DMS153 (cell line): ENCODE results near the gene CEPT1.
"Not testable (repeated sequence)": the region's sequence is repeated elsewhere in the genome, so short reads cannot be mapped to it uniquely, and the experiment has no call there.

ENCODE experiments used
- DNase-seq: peaks from one replicate; lab custom pipeline; 2025; lab: John Stamatoyannopoulos, UW

CEPT1 gene

DNA sequence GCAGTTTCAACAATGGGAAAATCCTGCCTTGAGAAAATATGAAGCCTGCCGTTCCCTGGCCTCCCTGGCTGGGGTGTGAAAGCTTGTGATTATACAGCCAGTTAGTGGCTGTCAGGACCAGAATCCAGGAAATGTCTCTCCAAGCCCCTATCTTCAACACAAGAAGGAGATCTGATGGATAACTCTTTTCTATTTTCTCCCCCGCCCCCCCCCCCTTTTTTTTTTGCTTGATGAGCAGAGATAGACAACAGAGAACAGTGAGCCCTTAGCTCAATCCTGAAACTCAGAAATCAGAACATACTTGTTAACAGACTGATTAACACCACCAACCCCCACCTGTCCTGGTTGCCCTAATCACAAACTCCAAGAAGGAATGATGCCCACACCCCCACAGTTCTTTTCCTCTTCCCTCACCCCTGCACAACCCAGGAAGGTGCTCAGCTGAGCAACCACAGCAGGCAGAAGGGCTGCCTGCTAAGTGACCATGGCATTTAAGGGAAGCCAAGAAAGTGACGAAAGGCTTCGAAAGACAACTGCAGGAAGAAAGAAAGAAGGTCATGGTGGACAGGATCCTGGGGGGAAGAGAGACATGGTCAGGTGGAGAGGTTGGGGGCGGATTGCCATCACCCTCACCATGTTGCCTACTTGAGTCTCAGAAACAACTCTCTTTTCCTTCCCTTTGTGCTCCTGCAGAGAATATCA, 72.8 kb downstream of the CEPT1 start:
- no peak for DNase-seq

DNA sequence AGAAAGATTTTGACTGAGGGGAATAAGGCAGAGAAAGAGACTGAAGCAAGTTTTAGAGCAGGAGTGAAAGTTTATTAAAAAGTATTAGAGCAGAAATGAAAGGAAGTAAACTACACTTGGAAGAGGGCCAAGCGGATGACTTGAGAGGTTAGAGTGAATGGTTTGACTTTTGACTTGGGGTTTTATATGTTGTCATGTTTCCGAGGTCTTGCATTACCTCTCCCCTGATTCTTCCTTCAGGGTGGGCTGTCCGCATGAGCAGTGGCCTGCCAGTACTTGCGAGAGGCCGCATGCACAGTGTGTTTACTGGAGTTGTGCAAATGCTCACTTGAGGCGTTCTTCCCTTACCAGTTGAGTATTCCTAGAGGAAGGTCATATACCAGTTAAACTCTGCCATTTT, 73.4 kb downstream of the CEPT1 start:
- no peak for DNase-seq

DNA sequence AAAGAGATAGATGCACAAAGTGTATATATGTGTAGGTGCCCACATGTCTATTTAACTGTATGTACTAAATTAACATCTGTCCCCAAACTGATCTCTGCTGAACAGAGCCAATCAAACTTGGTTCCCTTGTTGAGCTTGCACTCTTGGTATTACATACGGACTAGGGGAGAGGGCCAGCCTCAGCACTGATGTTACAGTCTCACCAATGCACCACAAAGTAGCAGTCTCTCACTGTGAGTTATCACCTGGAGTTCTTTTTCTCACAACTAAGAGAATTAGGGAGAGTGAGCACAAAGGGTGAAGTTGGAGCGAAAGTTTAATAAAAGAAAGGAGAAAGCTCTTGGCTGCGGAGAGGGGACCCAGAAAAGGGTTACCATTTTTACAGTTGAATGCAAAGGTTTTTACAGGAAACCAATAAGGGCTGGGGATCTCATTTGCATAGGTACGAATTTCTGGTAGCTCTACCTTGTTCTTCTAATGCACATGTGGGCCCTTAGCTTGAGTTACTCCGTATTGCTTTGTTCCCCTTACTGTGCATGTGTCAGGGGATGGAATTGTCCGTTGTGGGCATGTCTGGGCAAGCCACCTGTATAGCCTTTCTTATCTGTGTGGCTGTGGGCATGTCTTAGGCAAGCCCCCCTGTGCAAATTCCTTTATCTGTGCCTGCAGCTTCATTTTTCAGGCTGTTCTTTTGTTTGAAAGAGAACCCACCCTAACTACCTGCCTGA, 74.2 kb downstream of the CEPT1 start:
- no peak for DNase-seq

DNA sequence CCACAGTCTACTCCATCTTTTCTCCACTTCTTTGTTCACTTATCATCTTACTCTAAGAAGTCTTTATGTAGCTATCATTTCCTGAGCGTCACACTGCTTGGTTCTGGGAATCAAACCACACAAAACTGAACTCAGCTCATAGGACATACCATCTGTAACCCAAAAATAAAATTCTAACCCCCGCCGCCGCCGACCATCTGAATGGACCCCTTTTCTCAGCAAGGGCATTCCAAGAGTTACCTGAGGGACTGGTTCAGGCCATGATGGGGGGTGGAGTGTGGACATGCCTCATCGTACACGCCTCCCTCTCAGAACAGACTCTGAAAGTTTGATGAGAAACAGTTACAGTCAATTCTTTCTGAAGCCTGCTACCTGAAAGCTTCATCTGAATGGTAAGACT, 74.9 kb downstream of the CEPT1 start:
- no peak for DNase-seq

DNA sequence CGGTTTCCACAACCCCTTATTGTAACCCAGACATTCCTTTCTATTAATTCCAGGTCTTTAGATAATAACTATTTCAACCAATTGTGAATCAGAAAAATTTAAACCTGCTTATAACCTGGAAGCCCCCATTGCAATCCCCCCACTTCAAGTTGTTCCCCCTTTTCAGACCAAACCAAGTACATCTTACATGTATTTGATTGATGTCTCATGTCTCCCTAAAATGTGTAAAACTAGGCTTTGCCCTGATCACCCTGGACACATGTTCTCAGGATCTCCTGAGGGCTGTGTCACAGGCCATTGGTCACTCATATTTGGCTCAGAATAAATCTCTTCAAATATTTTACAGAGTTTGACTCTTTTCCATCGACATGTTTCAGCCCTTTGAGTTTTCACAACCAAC, 75.3 kb downstream of the CEPT1 start:
- DNase-seq = not testable (repeated sequence)

DNA sequence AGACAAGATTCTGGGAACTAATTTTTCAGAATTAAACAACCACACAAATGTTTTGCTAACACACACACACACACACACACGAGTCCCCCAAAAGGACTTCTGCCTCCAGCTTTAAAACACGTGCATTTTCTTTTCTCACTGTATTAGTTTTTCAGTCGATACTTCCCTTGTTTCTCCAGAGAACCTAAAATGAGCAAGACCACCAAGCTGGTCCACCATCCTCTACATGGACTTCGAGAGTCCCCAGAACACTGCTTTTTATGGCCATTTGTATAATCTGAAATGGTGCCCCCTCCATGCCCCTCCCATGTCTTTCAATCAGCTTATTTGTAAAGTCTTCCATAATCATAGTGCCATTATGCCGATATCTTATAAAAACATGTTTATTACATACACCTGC, 76.7 kb downstream of the CEPT1 start:
- no peak for DNase-seq

DNA sequence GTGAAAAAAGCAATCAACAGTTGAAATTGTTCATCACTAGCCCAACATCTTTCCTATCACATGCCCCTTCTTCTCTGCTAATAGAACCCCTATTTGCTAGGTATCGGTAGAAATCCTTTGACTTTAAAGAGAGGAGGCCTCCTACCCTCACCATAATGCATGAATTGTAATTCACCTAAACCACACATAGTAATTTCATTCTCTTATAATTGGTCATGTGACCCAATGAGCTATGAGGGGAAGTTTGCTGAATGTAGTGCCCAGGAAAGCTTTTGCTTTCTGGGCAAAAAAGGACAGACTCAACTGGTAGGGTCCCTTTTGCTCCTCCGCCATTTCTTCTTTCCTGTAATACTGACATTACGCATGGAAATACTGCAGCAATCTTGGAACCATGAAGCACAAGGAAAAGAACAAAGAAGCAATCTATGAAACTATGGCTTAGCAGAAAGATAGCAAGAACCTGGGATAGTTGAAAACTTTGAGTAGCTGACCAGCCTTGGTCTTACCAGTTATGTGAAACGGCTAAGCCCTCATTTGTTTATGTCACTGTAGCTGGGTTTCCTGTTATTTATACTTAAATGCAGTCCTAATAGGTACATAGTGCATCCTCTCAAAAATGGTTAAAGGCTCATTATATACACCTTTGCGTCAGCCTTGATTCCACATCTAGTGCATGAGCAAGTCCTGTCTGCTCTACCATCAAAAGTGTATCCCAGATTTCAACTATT, 77.3 kb downstream of the CEPT1 start:
- no peak for DNase-seq

DNA sequence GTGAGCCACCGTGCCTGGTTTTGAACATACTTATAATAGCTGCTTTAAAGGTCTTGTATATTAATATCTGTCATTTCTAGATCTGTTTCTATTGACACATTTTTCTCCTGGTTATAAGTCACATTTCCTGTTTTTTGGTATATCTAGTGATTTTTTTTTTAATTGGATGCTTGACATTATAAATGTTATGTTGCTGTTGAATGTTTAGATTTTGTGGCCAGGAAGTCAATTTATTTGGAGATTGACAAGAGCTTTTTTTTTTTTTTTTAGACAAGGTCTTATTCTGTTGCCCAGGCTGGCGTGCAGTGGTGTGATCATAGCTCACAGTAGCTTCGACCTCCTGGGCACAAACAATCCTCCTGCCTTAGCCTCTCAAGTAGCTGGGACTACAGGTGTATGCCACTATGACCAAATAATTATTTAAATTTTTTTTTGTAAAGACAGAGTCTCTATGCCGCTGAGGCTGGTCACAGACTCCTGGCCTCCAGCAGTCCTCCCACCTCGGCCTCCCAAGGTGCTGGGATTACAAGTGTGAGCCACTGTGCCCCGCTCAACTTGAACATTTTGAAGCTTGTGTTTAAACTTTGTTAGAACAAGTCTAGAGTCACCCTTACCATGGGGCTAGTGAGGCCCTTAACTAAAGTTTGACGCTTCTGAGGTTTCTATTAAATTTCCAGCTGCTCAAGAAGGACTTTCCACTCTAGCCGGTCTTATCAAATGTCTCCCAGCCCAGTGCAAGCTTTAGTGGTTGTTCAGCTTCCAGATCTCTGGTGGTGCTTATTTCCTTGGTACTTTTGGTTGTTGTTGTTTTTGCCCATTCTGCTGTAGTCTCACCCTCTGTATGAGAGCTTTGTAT, 78.9 kb downstream of the CEPT1 start:
- DNase-seq = no peak

DNA sequence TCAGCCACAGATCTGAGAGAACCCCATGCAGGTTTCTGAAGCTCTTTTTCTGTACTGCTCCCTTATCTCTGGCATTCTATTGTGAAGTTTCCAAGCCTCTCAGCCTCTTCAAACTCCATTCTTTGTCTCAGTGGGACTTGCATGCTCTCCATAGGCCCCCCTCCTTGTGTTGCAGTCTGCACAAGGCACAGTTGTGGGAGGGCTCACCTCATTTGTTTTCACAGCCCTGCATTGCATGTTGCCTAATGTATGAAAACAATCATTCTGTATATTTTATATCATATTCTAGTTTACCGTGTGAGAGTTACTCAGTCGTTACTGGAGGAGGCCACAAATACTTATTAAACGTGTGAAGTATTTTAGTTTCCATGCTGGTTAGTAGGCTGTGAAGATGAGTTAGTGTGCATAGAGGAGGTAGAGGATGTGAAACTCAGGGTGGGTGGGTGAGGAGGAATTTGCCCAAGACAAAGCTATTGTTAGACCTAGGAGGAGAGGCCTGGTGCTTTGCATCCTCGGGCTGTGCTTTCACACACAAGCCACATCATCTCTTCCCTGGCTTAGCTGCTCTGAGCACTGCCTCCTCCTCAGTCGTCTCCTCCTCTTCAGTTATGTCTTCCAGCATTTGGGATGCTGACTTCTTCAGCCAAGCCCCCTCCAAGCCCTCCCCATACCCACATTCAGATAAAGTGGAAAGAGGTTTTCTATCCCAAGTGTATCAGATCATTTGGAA, 79.7 kb downstream of the CEPT1 start:
- no peak for DNase-seq

DNA sequence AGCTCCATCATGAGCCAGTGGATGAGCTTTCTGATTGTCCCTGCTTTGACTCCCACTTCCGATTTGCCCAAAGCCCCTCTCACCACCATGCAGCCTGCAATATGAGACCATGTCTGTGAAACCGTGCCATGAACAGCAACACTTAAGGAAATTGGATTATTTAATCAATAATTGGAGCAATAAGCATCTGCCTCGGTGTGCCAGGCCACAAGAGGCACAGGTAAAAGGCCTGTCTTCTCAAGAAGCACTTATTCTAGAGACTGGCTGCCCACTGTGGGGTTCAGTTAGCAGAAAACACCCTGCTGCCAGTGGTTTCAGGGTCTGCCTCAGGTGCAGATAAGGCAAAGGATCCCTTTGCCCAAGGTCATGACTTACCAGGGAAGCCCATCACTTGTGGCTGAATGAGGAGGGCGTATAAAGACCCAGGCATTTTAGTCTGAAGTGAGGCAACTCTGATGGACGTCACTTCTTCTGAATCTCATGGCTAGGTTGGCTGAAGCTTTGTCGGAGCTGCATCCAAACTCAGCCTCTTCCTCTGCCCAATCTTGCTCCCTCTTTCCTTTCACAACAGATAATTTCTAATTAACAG, 80.4 kb downstream of the CEPT1 start:
- DNase-seq = no peak

DNA sequence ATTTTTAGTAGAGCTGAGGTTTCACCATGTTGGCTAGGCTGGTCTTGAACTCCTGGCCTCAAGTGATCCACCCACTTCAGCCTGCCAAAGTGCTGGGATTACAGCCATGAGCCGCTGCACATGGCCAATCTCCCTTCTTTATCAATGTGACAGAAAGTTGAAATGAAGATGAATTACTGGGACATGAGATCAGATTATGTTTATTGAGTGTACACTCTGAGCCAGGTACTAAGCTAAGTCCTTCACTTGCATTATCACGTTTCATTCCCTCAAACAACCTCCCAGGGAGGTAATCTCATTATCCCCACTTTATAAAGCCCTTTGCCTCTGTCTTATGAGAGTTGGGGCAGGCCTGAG, 81.2 kb downstream of the CEPT1 start:
- no peak for DNase-seq

DNA sequence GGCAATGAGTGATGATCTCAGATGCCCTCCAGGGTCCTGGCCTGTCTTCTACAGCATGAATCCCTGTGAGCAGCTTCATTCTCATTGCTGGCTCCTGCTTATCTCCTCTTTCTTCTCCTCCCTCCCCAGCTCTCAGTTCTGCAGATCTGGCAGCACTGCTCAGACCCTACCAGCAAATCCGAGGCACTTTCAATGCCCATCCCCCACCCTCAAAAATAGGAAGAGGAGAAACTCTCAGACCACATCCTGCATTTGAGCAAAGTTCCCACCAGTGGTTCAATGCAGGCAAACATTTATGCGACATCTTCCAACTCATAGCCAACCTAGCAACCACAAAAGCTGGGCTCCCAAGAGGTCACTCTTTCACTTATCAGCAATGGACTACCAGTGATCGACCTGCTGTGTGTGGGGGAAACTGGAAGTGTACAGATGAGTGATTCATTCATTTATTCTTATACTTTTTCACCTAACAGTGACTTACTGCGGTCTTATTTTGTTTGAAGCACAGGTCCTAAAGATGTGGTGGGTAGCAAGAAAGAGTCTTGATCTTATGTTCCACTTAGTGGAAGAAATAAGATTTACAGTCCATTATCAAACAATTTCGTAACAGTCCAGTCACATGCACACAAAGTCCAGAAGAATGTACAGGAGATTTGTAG, 81.7 kb downstream of the CEPT1 start:
- DNase-seq = no peak

DNA sequence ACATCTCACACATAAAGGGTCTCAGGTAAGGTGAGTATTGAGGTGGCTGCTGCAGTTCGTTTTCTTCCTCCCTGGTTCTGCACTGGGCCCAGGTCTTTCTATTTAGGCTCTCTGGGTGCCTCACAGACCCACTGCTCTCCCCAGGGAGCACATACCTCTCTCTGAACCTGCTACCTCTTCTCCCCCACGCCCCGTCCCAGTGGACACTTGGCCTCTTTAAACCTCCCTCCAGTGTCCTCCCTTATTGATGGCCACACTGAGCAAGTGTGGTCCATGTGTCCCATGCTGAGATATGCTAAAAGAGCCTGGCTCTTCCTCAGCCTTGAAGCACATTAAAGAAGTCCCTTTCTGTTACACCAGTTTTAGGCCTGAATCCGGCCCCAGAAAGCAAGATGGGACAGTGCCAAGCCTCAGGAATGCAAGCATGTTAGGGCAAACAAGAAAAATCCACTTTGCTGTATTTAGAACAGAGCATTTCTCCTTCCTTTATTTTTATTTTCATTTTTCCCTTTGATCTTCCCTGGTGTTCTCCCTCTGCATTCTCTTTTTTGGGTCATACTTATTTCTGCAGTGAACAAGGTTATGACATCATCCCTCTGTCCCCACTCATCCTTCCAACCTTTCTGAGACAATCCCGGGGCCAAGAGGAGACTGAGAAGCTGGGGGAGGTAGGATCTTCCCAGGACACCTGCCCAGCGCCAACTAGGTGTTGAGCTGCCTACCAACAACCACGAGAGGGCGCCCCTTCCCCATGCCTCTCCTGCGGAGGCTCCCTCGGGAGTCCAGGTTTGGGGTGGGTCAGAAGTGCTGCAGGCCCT, 82.5 kb downstream of the CEPT1 start:
- peak; percentile 56 for DNase-seq

DNA sequence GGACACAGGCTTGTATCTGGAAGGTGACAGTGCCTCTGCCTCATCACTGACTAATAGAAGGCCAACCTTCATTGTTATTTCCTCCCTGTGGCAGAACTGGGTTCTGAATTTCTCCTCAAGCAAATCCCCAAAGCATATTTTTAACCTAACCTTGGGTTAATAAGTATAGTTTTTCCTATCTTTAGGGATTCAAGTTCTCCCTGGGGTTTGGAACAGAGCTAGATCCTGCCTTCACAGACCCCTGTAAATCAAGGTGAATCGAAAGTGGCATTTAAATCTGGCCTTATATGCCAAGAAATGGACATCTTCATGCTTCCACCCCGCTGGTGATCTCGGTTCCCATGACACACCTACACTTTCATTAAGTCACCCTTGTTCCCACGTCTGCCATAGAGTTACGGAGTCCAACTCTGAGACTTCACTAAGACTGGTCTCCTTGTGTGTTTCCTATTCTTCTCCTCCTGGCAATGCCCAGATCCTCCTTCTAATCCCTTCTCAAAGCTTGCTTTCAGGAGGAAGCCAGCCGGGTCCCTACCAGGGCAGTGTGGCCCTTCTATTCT, 83.2 kb downstream of the CEPT1 start:
- DNase-seq = no peak

DNA sequence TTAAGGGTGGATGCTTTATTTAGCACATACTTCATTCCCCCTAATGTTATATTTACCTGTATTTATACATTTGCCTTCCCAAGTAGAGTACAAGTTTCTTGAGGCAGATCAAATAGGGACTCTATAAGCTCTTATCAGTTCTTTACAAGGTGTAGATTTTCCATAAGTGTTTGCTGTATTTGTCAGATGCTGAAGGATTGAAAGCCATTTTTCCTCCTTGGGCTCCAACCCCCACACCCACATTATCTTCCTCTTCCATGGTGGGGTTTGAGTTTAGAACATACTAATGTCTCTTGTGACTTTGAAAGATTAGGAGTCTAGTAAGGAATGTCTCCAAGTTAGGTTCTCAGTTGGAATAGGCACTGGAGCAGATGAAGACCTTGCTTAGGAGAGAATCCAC, 85.1 kb downstream of the CEPT1 start:
- no peak for DNase-seq

DNA sequence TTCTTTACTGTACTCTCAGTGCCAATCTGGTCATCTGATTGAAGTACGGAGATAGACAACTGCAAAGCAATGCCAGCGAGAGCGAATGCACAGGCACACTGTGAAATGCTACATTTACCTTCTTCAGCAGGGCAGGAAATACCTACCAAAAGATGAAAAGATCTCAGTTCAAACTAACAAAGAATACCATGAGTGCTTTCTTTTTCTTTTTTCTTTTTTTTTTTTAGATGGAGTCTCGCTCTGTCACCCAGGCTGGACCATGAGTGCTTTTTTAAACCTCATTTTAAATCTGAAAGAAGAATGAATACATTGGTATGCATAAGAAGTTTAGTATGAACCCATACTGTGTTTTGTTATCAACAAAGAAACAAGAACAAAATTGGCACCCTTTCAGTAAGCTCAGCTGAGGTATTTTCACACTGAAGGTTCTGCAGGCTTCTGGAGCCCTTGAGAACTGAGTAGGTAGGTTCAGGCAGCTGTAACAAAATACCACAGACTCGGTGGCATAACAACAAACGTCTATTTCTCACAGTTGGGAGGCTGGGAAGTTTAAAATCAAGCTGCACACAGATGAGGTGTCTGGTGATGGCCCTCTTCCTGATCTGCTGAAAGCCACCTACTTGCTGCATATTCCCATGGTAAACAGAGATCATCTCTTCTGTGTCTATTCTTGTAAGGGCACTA, 85.8 kb downstream of the CEPT1 start:
- DNase-seq = no peak

DNA sequence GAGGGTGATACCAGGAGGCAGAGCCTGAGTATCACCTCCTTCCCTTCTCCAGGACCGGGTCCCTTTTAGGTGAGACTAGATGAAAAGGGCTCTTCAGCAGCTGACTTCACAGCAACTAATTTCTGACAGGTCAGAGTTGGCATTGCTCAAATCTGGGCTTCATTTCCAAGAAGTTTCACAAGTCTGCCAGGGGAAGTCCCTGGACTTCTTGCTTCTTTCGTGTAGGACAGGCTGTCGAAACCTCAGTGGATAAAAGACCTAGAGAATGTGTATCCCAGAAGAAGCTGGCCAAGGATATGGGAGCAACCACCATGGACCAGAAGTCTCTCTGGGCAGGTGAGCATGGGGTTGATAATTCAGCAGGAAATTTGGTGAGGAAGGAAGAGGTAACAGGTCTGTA, 87.4 kb downstream of the CEPT1 start, which contains the start of gene CHI3L2:
CHI3L2 (plus strand) TSS at position 280 of the 400 bp plus-strand sequence; CDS start at position 297, 17 bp downstream.
- no peak for DNase-seq

DNA sequence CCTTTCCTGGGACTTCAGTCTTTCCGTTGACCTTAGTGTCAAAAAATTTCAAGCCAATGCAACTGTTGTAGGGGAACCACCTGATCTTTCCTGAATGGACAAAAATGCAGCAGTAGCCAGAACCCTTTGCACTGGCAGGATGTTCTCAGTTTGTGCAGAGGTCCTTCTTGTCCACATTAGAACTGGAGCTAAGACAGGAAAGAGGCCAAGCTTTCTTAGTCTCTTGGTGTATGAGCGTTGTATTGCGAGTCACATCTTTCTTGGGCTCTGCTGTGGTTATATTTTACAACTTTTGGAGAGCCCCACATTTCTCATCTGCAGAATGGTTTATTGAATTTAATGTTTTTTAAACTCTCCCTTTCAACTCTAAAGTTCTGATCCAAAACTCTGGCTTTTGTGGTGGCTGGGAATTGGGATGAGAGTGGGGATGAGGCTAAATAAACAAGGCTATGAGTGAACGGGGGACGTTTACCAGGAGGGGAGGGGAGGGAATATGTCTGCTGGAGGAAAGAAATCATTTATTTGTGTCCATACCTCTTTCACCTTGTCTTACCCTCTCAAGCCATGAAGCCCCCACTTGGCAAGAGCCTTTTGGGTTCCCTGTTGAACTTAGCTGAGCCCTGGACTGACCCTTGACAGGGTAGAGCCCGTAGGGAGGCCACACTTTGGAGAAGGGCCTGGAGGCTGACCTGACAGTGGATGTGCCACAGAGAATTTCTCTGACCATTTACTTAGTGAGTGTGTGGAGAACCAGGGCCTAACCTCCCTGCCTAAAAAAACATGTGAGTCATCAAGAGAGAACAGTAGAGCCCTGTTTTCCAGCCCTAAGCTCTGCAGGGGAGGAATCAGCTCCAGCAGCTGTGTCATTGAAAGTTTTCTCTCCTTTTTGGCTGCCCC, 88.1 kb downstream of the CEPT1 start:
- no peak for DNase-seq
